ENCODE measurements around the gene MESD. TPM values are rescaled to one million over a fixed set of nuclear protein-coding genes. Genes with fewer than 3 reads are reported as not detected.

MESD gene
- total RNA-seq, 1 experiment from 2014 or later: 21.2 TPM

DNA sequence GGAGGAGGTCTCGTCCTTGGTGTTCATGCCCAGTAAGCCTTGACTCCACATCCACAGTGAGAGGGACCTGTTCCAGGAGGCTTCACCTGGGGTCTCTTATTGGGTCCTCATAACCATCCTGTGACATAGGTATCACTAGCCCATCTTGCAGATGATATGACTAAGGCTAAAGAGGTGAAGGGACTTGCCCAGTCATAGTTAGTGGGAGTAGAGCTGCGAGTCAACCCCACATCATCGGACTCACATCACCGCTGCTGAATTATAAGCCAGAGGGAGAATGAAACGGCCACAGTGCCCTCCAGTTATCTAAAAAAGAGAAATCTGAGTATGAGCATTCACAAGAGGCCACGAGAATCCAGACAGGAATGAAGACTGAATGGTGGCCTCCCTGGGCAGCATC lies 66.0 kb downstream of the MESD start:
- Histone ChIP-seq H3F3A (ENCODE audit: low read length, unreplicated experiment) (no peaks in the 10 kb centered on the region), H3K9me2 (replicated peaks; ENCODE audit: low read length) (no peaks in the 10 kb centered on the region), H3K79me2 (ENCODE audit: low read length) (no peaks in the 10 kb centered on the region), H3K4me1 (ENCODE audit: insufficient read depth, low read length) (peaks cover 5% of the 10 kb centered on the region; the same call in 1 of the 2 replicates), H2AFZ (ENCODE audit: low read length) (no peak overlapping the region), H3K9me3 (ENCODE audit: low read length) (no peaks in the 10 kb centered on the region), H3K4me2 (ENCODE audit: low read length) (no peak overlapping the region), H3K27me3 (ENCODE audit: low read length) (no peaks in the 10 kb centered on the region), H3K4me3 (ENCODE audit: low read length) (no peak overlapping the region), H4K20me1 (ENCODE audit: low read length) (no peaks in the 10 kb centered on the region), H3K36me3 (ENCODE audit: low read depth, low read length) (no peaks in the 10 kb centered on the region), H3K9ac (ENCODE audit: low read length) (no peak overlapping the region), H3K27ac (ENCODE audit: low read length) (no peak overlapping the region)
- TF ChIP-seq, protein P1, sequence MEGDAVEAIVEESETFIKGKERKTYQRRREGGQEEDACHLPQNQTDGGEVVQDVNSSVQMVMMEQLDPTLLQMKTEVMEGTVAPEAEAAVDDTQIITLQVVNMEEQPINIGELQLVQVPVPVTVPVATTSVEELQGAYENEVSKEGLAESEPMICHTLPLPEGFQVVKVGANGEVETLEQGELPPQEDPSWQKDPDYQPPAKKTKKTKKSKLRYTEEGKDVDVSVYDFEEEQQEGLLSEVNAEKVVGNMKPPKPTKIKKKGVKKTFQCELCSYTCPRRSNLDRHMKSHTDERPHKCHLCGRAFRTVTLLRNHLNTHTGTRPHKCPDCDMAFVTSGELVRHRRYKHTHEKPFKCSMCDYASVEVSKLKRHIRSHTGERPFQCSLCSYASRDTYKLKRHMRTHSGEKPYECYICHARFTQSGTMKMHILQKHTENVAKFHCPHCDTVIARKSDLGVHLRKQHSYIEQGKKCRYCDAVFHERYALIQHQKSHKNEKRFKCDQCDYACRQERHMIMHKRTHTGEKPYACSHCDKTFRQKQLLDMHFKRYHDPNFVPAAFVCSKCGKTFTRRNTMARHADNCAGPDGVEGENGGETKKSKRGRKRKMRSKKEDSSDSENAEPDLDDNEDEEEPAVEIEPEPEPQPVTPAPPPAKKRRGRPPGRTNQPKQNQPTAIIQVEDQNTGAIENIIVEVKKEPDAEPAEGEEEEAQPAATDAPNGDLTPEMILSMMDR (conservative IDR thresholded peaks at IDR 0.05; ENCODE audit: low read depth, low read length): no peak
- no peak for TF ChIP-seq EZH2 (IDR thresholded peaks at IDR 0.05; ENCODE audit: low read length, unreplicated experiment)
- no peak for TF ChIP-seq EZH2phosphoT487 (IDR thresholded peaks at IDR 0.05; ENCODE audit: borderline replicate concordance, low read length)
- POLR2A ChIA-PET (ENCODE audit: unreplicated experiment): no interaction called here
- intact Hi-C loops (cut with micrococcal nuclease): no loop called here
- ATAC-seq (no peak; the same call in 1 of the 2 replicates), DNase-seq (peak; percentile 50)
- CTCF ChIA-PET: no interaction called here
- no TSS peak for BruUV-seq (replicated peaks)

- H3K9me2 ChIP-seq (replicated peaks; ENCODE audit: low read length): no peaks in the 10 kb centered on the region
- POLR2A ChIA-PET (ENCODE audit: unreplicated experiment): no interaction called here
These were observed 67.7 kb downstream of the MESD start for GRCh38 chr15:80921736-80922410.

GRCh38 chr15:80920271-80920699 lies 69.3 kb downstream of the MESD start:
- H2AFZ ChIP-seq (ENCODE audit: low read length): no peak overlapping the region
- no peak for DNase-seq
- no peaks in the 10 kb centered on the region for H3K36me3 ChIP-seq (ENCODE audit: low read depth, low read length)
- H3K4me1 ChIP-seq (ENCODE audit: insufficient read depth, low read length): peaks cover 12% of the 10 kb centered on the region
- H3K9me2 ChIP-seq (replicated peaks; ENCODE audit: low read length): no peaks in the 10 kb centered on the region
- POLR2A ChIA-PET (ENCODE audit: unreplicated experiment): no interaction called here
- no peaks in the 10 kb centered on the region for H4K20me1 ChIP-seq (ENCODE audit: low read length)
- no TSS peak for BruUV-seq (replicated peaks)
- no peaks in the 10 kb centered on the region for H3K27me3 ChIP-seq (ENCODE audit: low read length)
- no peak overlapping the region for H3K4me2 ChIP-seq (ENCODE audit: low read length)
- ATAC-seq: no peak
- CTCF ChIA-PET: no interaction called here
- H3K9me3 ChIP-seq (ENCODE audit: low read length): no peaks in the 10 kb centered on the region
- no peak overlapping the region for H3K27ac ChIP-seq (ENCODE audit: low read length)
- H3K9ac ChIP-seq (ENCODE audit: low read length): no peak overlapping the region
- no peaks in the 10 kb centered on the region for H3F3A ChIP-seq (ENCODE audit: low read length, unreplicated experiment)
- H3K4me3 ChIP-seq (ENCODE audit: low read length): no peak overlapping the region
- no peaks in the 10 kb centered on the region for H3K79me2 ChIP-seq (ENCODE audit: low read length)
- TF ChIP-seq EZH2 (IDR thresholded peaks at IDR 0.05; ENCODE audit: low read length, unreplicated experiment) (no peak), EZH2phosphoT487 (IDR thresholded peaks at IDR 0.05; ENCODE audit: borderline replicate concordance, low read length) (no peak)
- TF ChIP-seq, protein P1 (conservative IDR thresholded peaks at IDR 0.05; ENCODE audit: low read depth, low read length): no peak
- intact Hi-C loops (cut with micrococcal nuclease): no loop called here

More at GRCh38 chr15:80921736-80922410, 67.7 kb downstream of the MESD start:
- Histone ChIP-seq H3K4me1 (ENCODE audit: insufficient read depth, low read length) (peaks cover 5% of the 10 kb centered on the region; the same call in 1 of the 2 replicates), H3K27ac (ENCODE audit: low read length) (no peak overlapping the region), H3K79me2 (ENCODE audit: low read length) (no peaks in the 10 kb centered on the region), H3F3A (ENCODE audit: low read length, unreplicated experiment) (no peaks in the 10 kb centered on the region), H3K9ac (ENCODE audit: low read length) (no peak overlapping the region), H3K27me3 (ENCODE audit: low read length) (no peaks in the 10 kb centered on the region), H4K20me1 (ENCODE audit: low read length) (no peaks in the 10 kb centered on the region), H3K36me3 (ENCODE audit: low read depth, low read length) (no peaks in the 10 kb centered on the region), H3K4me2 (ENCODE audit: low read length) (no peak overlapping the region), H3K4me3 (ENCODE audit: low read length) (no peak overlapping the region), H3K9me3 (ENCODE audit: low read length) (no peaks in the 10 kb centered on the region), H2AFZ (ENCODE audit: low read length) (no peak overlapping the region)
- no peak for ATAC-seq
- no peak for DNase-seq
- BruUV-seq (replicated peaks): no TSS peak
- CTCF ChIA-PET: no interaction called here
- TF ChIP-seq EZH2phosphoT487 (IDR thresholded peaks at IDR 0.05; ENCODE audit: borderline replicate concordance, low read length): no peak
- TF ChIP-seq EZH2 (IDR thresholded peaks at IDR 0.05; ENCODE audit: low read length, unreplicated experiment): no peak
- TF ChIP-seq, protein P1 (conservative IDR thresholded peaks at IDR 0.05; ENCODE audit: low read depth, low read length): no peak
- intact Hi-C loops (cut with micrococcal nuclease): no loop called here

Data from PC-3 (cell line).